Measurements from ENCODE around the gene SLIT3.

Gene SLIT3

GRCh38 chr5:168947212-168947868, 353.6 kb downstream of the SLIT3 start:
- ATAC-seq: peak; percentile 84
- TF ChIP-seq ZFP3 (CRISPR knock-in tag; IDR thresholded peaks at IDR 0.05): 0 out of 2 replicates have a peak, but pooled peaks have one; percentile 36
- no peak for TF ChIP-seq TSHZ2 (CRISPR knock-in tag; IDR thresholded peaks at IDR 0.05)

- no peak for TF ChIP-seq POU6F1 (CRISPR knock-in tag; IDR thresholded peaks at IDR 0.05; ENCODE audit: borderline replicate concordance, low read depth)
- no peak for TF ChIP-seq ZFP3 (CRISPR knock-in tag; IDR thresholded peaks at IDR 0.05)
- no peak for TF ChIP-seq CSDC2 (CRISPR knock-in tag; IDR thresholded peaks at IDR 0.05)
- no peak for TF ChIP-seq TCF4 (CRISPR knock-in tag; IDR thresholded peaks at IDR 0.05; ENCODE audit: borderline replicate concordance)
- TF ChIP-seq OSR1 (CRISPR knock-in tag; IDR thresholded peaks at IDR 0.05): no peak
- TF ChIP-seq CREB5 (CRISPR knock-in tag; IDR thresholded peaks at IDR 0.05; ENCODE audit: low read depth): no peak
- TF ChIP-seq ZNF565 (CRISPR knock-in tag; conservative IDR thresholded peaks at IDR 0.05; ENCODE audit: low read depth): no peak
- TF ChIP-seq ZC3H10 (CRISPR knock-in tag; IDR thresholded peaks at IDR 0.05): no peak
- TF ChIP-seq ESRRG (CRISPR knock-in tag; IDR thresholded peaks at IDR 0.05): no peak
- no peak for TF ChIP-seq PPARA (CRISPR knock-in tag; IDR thresholded peaks at IDR 0.05; ENCODE audit: borderline replicate concordance)
- no peak for TF ChIP-seq ZFP30 (CRISPR knock-in tag; IDR thresholded peaks at IDR 0.05)
- TF ChIP-seq TOX (CRISPR knock-in tag; IDR thresholded peaks at IDR 0.05; ENCODE audit: borderline replicate concordance): no peak
- no peak for TF ChIP-seq TSHZ2 (CRISPR knock-in tag; IDR thresholded peaks at IDR 0.05)
- no peak for TF ChIP-seq ZNF8 (CRISPR knock-in tag; IDR thresholded peaks at IDR 0.05)
- no peak for TF ChIP-seq RARB (CRISPR knock-in tag; IDR thresholded peaks at IDR 0.05)
- peak; percentile 54 for ATAC-seq
Observed at GRCh38 chr5:168946363-168946762, 354.6 kb downstream of the SLIT3 start.

GRCh38 chr5:168944004-168944403, 356.9 kb downstream of the SLIT3 start:
- ATAC-seq: peak; percentile 45
- TF ChIP-seq CREB5 (CRISPR knock-in tag; IDR thresholded peaks at IDR 0.05; ENCODE audit: low read depth): peak; percentile 51
- TF ChIP-seq ZFP3 (CRISPR knock-in tag; IDR thresholded peaks at IDR 0.05): 0 out of 2 replicates have a peak, but pooled peaks have one; percentile 62
- TF ChIP-seq TOX (CRISPR knock-in tag; IDR thresholded peaks at IDR 0.05; ENCODE audit: borderline replicate concordance): no peak
- no peak for TF ChIP-seq ZFP30 (CRISPR knock-in tag; IDR thresholded peaks at IDR 0.05)
- no peak for TF ChIP-seq ARNTL (CRISPR knock-in tag; IDR thresholded peaks at IDR 0.05; ENCODE audit: borderline replicate concordance, low read depth)
- peak; percentile 97 for TF ChIP-seq TSHZ2 (CRISPR knock-in tag; IDR thresholded peaks at IDR 0.05)
- TF ChIP-seq PATZ1 (CRISPR knock-in tag; IDR thresholded peaks at IDR 0.05; ENCODE audit: borderline replicate concordance): peak; percentile 51; the same call in 1 of the 2 replicates
- TF ChIP-seq POU6F1 (CRISPR knock-in tag; IDR thresholded peaks at IDR 0.05; ENCODE audit: borderline replicate concordance, low read depth): no peak
- TF ChIP-seq TCF4 (CRISPR knock-in tag; IDR thresholded peaks at IDR 0.05; ENCODE audit: borderline replicate concordance): peak; percentile 90
- peak; percentile 89 for TF ChIP-seq ISL1 (CRISPR knock-in tag; IDR thresholded peaks at IDR 0.05)
- TF ChIP-seq CSDC2 (CRISPR knock-in tag; IDR thresholded peaks at IDR 0.05): no peak

Data from SK-N-SH treated with all-trans-retinoic acid at 6 μM for 48 hours (cell line).